T-cell (primary cell): Measurements from ENCODE around the gene SCAPER. TPM values are rescaled to one million over a fixed set of nuclear protein-coding genes. Genes with fewer than 3 reads are reported as not detected.

Experiments
- ATAC-seq, 4 experiments: fragments of 200-7000 bp in 3 of 4; fragments of 150-1000 bp in 1 of 4; cut with Tn5 transposase; replicated peaks in 1 of 4; 1 replicate in 3 of 4; 2 replicates in 1 of 4; pipeline ENCODE4 v1.10.0; 2021; ENCODE audit warnings: moderate library complexity in 3 of 4, mild to moderate bottlenecking in 2 of 4, moderate number of reproducible peaks in 1 of 4
- CTCF ChIA-PET, 2 donors: fragments of 300-600 bp; sonication (Branson Sonifier 250); formaldehyde crosslinking; loops; one replicate each; lab custom pipeline; 2022; ENCODE audit warnings: antibody characterized with exemption in 2 of 2; lab: Charles Lee
- POLR2A ChIA-PET, 2 donors: fragments of 300-600 bp; sonication (Branson Sonifier 250); formaldehyde crosslinking; loops; one replicate each; lab custom pipeline; 2022; ENCODE audit warnings: antibody characterized with exemption in 2 of 2; lab: Charles Lee
- DNase-seq, 35 experiments: peaks; one replicate each; pipeline versions ENCODE4 v3.0.0 to v3.0.0-alpha.2; 2013 to 2023
- H3K27ac ChIP-seq: one replicate; pipeline ENCODE4 v1.5.1; 2013; ENCODE audit warnings: low read length
- H3K27me3 ChIP-seq, 2 experiments: replicated peaks in 1 of 2; 1 replicate in 1 of 2; 2 replicates in 1 of 2; pipeline versions ENCODE4 v1.6.1 to v1.7.0; 2013; ENCODE audit warnings: low read length in 1 of 2, mixed read lengths in 1 of 2; ENCODE audit not compliant: control insufficient read depth in 2 of 2, insufficient read depth in 2 of 2; ENCODE audit errors: extremely low read depth in 1 of 2
- H3K36me3 ChIP-seq, 2 donors: 1 replicate in 1 of 2; 2 replicates in 1 of 2; pipeline versions ENCODE4 v1.6.1 to v1.7.0; 2013; ENCODE audit warnings: low read length in 1 of 2; ENCODE audit not compliant: control insufficient read depth in 2 of 2, insufficient read depth in 1 of 2; ENCODE audit errors: extremely low read depth in 1 of 2
- H3K4me1 ChIP-seq, 2 experiments: 1 replicate in 1 of 2; 2 replicates in 1 of 2; pipeline versions ENCODE4 v1.6.1 to v1.7.0; 2013; ENCODE audit warnings: low read length in 2 of 2, mixed read lengths in 1 of 2; ENCODE audit not compliant: insufficient read depth in 2 of 2, control insufficient read depth in 1 of 2; ENCODE audit errors: extremely low read depth in 1 of 2
- H3K4me3 ChIP-seq, 2 donors: 1 replicate in 1 of 2; 2 replicates in 1 of 2; pipeline versions ENCODE4 v1.5.1 to v1.7.0; 2013; ENCODE audit warnings: mild to moderate bottlenecking in 2 of 2, low read length in 1 of 2, moderate library complexity in 1 of 2; ENCODE audit not compliant: control insufficient read depth in 1 of 2; ENCODE audit errors: extremely low read depth in 1 of 2
- H3K9me3 ChIP-seq: 2 replicates; pipeline ENCODE4 v1.7.0; 2013
- H3K27ac Mint-ChIP-seq, 2 donors: one replicate each; pipeline ENCODE4 v1.8.0; 2020 to 2021; ENCODE audit warnings: mild to moderate bottlenecking in 2 of 2, mixed read lengths in 2 of 2
- H3K27me3 Mint-ChIP-seq, 2 donors: one replicate each; pipeline ENCODE4 v1.8.0; 2021 to 2022; ENCODE audit warnings: mixed read lengths in 2 of 2
- H3K36me3 Mint-ChIP-seq: one replicate; pipeline ENCODE4 v1.8.0; 2021; ENCODE audit warnings: mixed read lengths
- H3K4me1 Mint-ChIP-seq, 3 donors: one replicate each; pipeline ENCODE4 v1.8.0; 2020 to 2022; ENCODE audit warnings: mixed read lengths in 3 of 3, mild to moderate bottlenecking in 1 of 3
- H3K4me3 Mint-ChIP-seq, 3 donors: one replicate each; pipeline ENCODE4 v1.8.0; 2020 to 2022; ENCODE audit warnings: mild to moderate bottlenecking in 3 of 3, mixed read lengths in 3 of 3, moderate library complexity in 3 of 3
- H3K9me3 Mint-ChIP-seq, 3 donors: one replicate each; pipeline ENCODE4 v1.8.0; 2020 to 2022; ENCODE audit warnings: mixed read lengths in 3 of 3
- whole genome bisulfite sequencing: methylation state at CpG from one replicate; pipeline ENCODE4 v1.1.5; 2013; ENCODE audit warnings: missing lambda C conversion rate; ENCODE audit not compliant: insufficient coverage; 5-methylcytosine and 5-hydroxymethylcytosine counted together
- total RNA-seq, 35 experiments: library from RNA in 6 of 35; stranded (reverse) in 6 of 35; fragments of 120-200 nt in 1 of 35; gene quantifications; one replicate each; pipeline versions ENCODE4 v1.2.1 to v1.2.4 and lab custom pipeline; 2013 to 2026

SCAPER gene
- total RNA-seq, 5 donors from 2014 or later (not counting 1 experiment from before 2014, with no cell fraction given) = 32.5 to 59.4 (median 44.1) TPM

GRCh38 chr15:76642671-76643070 lies 262.5 kb downstream of the SCAPER start:
- H3K4me3 ChIP-seq = no peak overlapping the region
- no peaks in the 10 kb centered on the region for H3K9me3 ChIP-seq
- H3K4me1 ChIP-seq = no peaks in the 10 kb centered on the region
- peaks cover 52% of the 10 kb centered on the region for H3K36me3 Mint-ChIP-seq
- peaks cover 0 to 2% of the 10 kb centered on the region in 2 donors for H3K36me3 ChIP-seq
- no peak overlapping the region for H3K27ac Mint-ChIP-seq
- no peak overlapping the region for H3K4me3 Mint-ChIP-seq
- H3K27me3 ChIP-seq = no peaks in the 10 kb centered on the region
- ATAC-seq (no peak), DNase-seq (peak in 1 of 35 experiments; percentile 2)
- H3K27me3 Mint-ChIP-seq = no peaks in the 10 kb centered on the region
- H3K9me3 Mint-ChIP-seq = peaks cover 0 to 4% (median 0%) of the 10 kb centered on the region in 3 donors
- no peak overlapping the region for H3K27ac ChIP-seq
- POLR2A ChIA-PET = no interaction called here
- CTCF ChIA-PET = no interaction called here
- H3K4me1 Mint-ChIP-seq = no peaks in the 10 kb centered on the region

- ChIA-PET CTCF (no interaction called here), POLR2A (no interaction called here)
- no peaks in the 10 kb centered on the region for H3K27me3 Mint-ChIP-seq
- H3K4me3 ChIP-seq = no peak overlapping the region
- peaks cover 3 to 8% (median 5%) of the 10 kb centered on the region in 3 donors for H3K9me3 Mint-ChIP-seq
- peaks cover 35% of the 10 kb centered on the region for H3K36me3 Mint-ChIP-seq
- no peaks in the 10 kb centered on the region for H3K27me3 ChIP-seq
- no peaks in the 10 kb centered on the region for H3K36me3 ChIP-seq
- H3K9me3 ChIP-seq = no peaks in the 10 kb centered on the region
- no peaks in the 10 kb centered on the region for H3K4me1 ChIP-seq
- no CpG with 5 or more reads among the region's 1 CpG for WGBS
- DNase-seq = no peak
- peaks cover 0 to 5% (median 0%) of the 10 kb centered on the region in 3 donors for H3K4me1 Mint-ChIP-seq
- no peak for ATAC-seq
- H3K4me3 Mint-ChIP-seq = no peak overlapping the region
- no peak overlapping the region for H3K27ac Mint-ChIP-seq
- H3K27ac ChIP-seq = no peak overlapping the region
These were observed 268.0 kb downstream of the SCAPER start for GRCh38 chr15:76637166-76637565.

- CTCF ChIA-PET = no interaction called here
- ATAC-seq = no peak
- H3K9me3 ChIP-seq = peaks cover 3% of the 10 kb centered on the region
- Mint-ChIP-seq H3K27me3 (no peaks in the 10 kb centered on the region), H3K4me1 (peaks cover 0 to 5% (median 0%) of the 10 kb centered on the region in 3 donors), H3K36me3 (peaks cover 29% of the 10 kb centered on the region), H3K27ac (no peak overlapping the region), H3K9me3 (peaks cover 3 to 8% (median 5%) of the 10 kb centered on the region in 3 donors), H3K4me3 (no peak overlapping the region)
- no peaks in the 10 kb centered on the region for H3K36me3 ChIP-seq
- no peak overlapping the region for H3K27ac ChIP-seq
- no peak for DNase-seq
- POLR2A ChIA-PET = no interaction called here
- no peak overlapping the region for H3K4me3 ChIP-seq
- H3K4me1 ChIP-seq = no peaks in the 10 kb centered on the region
- H3K27me3 ChIP-seq = no peaks in the 10 kb centered on the region
These were observed 269.1 kb downstream of the SCAPER start for GRCh38 chr15:76636059-76636458.

GRCh38 chr15:76626611-76627010 lies 278.5 kb downstream of the SCAPER start:
- H3K4me3 ChIP-seq = no peak overlapping the region
- Mint-ChIP-seq H3K4me3 (no peak overlapping the region), H3K4me1 (no peaks in the 10 kb centered on the region), H3K36me3 (peaks cover 22% of the 10 kb centered on the region), H3K9me3 (peaks cover 0 to 6% (median 0%) of the 10 kb centered on the region in 3 donors), H3K27me3 (no peaks in the 10 kb centered on the region), H3K27ac (no peak overlapping the region)
- no peak for ATAC-seq
- POLR2A ChIA-PET = no interaction called here
- no peak overlapping the region for H3K27ac ChIP-seq
- 100% methylated on average over 1 of the region's 4 CpGs for WGBS
- H3K36me3 ChIP-seq = peaks cover 0 to 2% of the 10 kb centered on the region in 2 donors
- H3K9me3 ChIP-seq = peaks cover 3% of the 10 kb centered on the region
- CTCF ChIA-PET = no interaction called here
- no peak for DNase-seq
- H3K27me3 ChIP-seq = no peaks in the 10 kb centered on the region
- no peaks in the 10 kb centered on the region for H3K4me1 ChIP-seq

GRCh38 chr15:76625267-76625666 lies 279.9 kb downstream of the SCAPER start:
- Mint-ChIP-seq H3K36me3 (peaks cover 36% of the 10 kb centered on the region), H3K4me1 (no peaks in the 10 kb centered on the region), H3K27ac (no peak overlapping the region), H3K27me3 (no peaks in the 10 kb centered on the region), H3K9me3 (peaks cover 0 to 6% (median 0%) of the 10 kb centered on the region in 3 donors), H3K4me3 (no peak overlapping the region)
- POLR2A ChIA-PET = no interaction called here
- no peak overlapping the region for H3K4me3 ChIP-seq
- H3K27me3 ChIP-seq = no peaks in the 10 kb centered on the region
- CTCF ChIA-PET = no interaction called here
- no peaks in the 10 kb centered on the region for H3K4me1 ChIP-seq
- WGBS = 96% methylated on average over 4 of the region's 4 CpGs
- no peak overlapping the region for H3K27ac ChIP-seq
- H3K36me3 ChIP-seq = peaks cover 0 to 2% of the 10 kb centered on the region in 2 donors
- no peaks in the 10 kb centered on the region for H3K9me3 ChIP-seq
- ATAC-seq (no peak), DNase-seq (no peak)

- H3K4me3 ChIP-seq = no peak overlapping the region
- Mint-ChIP-seq H3K9me3 (peaks cover 6 to 33% (median 15%) of the 10 kb centered on the region in 3 donors), H3K4me3 (no peak overlapping the region), H3K4me1 (no peaks in the 10 kb centered on the region), H3K36me3 (peaks cover 57% of the 10 kb centered on the region), H3K27me3 (no peaks in the 10 kb centered on the region), H3K27ac (no peak overlapping the region)
- ChIA-PET POLR2A (no interaction called here), CTCF (interaction anchor here in 1 of 2 donors (0.6 kb wide), 1 partner anchor 56 kb away, joined by 3 read pairs; no protein-coding TSS in a partner anchor)
- H3K36me3 ChIP-seq = no peaks in the 10 kb centered on the region
- no peaks in the 10 kb centered on the region for H3K27me3 ChIP-seq
- ATAC-seq (no peak), DNase-seq (no peak)
- H3K4me1 ChIP-seq = no peaks in the 10 kb centered on the region
- H3K27ac ChIP-seq = no peak overlapping the region
- H3K9me3 ChIP-seq = peaks cover 2% of the 10 kb centered on the region
These were observed 290.4 kb downstream of the SCAPER start for GRCh38 chr15:76614725-76615124.
